ENCODE data around the gene ARHGAP24.
"Not testable (repeated sequence)": the region's sequence is repeated elsewhere in the genome, so short reads cannot be mapped to it uniquely, and the experiment has no call there.

The ARHGAP24 gene

GRCh38 chr4:85784348-85784747 is 309.4 kb downstream of the ARHGAP24 start:
- DNase-seq: no peak

DNA sequence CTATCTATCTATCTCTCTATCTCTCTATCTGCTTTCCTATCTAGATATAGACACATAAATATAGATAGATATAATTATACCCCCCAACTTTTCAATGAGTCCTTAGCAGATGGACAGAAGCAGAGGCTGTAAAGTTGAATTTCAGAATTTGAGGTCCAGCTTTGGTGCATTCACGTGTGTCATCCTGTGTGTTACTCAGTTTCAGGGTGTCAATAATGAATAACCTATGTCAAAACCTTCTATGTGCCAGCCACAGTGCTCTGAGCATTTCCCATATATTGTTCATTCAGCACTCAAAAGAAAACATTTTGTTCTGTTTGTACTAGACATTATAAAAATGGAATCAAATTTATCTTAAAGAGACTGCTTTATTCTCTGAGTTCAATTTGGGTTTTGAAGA is 310.0 kb downstream of the ARHGAP24 start:
- DNase-seq: no peak

DNA sequence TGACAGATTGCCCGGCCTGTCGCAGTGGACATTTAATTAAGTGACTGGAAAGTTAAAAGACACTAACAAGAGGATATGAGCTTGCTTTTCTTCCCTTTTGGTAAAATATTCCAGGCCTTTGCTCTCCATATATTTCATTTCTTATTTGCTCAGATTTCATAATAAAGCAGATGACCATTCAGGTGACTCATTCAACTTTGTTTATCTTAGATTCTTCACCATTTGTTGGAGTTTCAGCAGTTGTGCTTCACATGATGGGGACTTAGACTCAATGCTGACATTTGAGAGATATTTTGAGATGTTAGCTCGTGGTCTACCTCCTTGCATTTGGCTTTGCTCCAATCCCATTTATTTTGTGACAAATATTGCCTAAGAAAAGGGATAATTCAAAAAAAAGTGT is 312.2 kb downstream of the ARHGAP24 start:
- DNase-seq: no peak

DNA sequence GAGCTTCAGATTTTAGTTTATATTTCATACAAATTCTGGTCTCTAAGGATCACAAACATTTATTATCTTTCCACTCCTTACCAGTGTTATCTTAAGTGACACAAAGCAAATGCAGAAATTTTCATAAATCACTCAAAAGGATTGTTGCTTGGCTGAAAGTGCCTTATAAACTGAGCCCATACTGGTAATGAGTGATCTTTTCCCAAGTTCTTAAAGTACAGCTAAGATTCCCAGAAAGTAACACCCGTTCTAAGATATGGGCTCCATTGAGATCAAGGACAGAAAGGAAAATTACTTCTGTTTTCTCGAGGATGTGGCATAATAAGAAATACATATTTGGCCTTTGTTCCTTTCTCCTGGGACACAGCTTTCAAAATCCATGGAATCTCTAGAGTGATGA is 313.7 kb downstream of the ARHGAP24 start:
- DNase-seq: no peak

DNA sequence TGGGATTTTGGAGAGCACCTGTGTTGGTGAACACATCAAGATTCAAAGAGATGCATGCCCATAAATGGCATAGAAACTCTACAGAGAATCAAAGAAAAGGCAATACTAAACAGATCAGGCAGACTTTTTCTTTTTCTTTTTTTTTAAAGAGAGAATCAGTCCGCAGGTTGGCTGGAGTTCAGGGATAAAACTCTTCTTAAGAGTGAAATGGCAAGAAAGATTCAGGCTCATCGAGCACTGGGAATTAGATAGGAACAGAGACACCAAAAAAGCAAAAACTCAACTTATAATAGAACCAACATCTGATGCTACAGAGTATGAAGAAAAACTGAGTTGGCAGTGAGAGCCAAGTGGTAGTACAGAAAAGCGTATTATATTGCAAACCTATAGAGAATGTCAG is 314.3 kb downstream of the ARHGAP24 start:
- DNase-seq: no peak

GRCh38 chr4:85790582-85790981 is 315.6 kb downstream of the ARHGAP24 start:
- no peak for DNase-seq

DNA sequence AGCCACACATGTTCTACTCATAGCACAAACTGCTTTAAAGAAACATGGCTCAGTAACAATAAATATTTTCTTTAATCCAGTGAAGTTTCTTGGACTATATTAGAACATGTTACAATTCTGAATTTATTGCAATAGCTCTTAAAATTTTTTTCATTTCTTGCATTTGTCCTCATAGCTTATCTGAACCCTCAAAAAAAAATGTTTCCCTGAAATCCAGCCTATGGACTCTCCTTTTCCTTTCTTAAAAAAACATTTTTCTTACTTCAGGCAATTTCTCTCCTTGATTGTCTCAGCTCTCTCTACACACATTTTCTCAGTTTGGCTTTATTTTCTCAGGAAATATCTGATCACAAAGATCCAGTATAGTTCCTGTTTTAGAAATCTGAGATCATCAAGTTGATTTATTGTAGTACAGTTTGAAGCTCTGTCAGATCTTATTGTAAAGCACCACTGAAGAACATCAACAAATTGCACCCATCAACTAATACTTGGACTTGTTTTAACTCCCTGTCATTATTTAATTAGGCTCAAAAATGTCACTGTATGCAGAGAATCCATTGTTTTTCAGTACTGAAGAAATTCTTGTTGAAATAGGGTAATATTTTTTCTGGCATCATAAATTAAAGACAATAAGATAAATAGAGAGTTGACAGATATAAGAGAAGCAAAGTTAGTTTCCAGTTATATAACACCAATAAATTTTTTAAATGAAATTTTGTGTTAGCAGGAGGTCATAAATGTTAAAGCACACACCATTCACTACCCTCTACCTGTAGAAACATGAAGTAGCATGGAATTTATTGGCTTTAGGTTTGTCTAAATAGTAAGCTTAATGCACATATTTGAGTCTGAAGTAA is 317.7 kb downstream of the ARHGAP24 start:
- DNase-seq: no peak

DNA sequence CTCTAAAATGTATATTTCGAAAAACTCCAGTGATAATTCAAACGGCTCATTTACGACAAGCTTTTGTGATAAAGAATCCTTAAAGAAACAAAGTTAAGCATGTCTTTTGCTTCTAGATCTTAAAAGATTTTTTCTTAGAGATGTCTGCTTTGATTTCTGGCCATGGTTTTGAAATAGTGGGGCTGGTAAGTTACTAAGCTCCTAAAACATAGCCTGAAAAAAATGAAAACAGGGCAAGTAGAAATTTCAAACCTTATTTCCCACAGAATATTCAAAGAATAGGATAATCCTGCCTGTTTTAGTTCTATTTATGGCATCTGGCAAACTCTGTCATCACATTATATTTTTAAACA is 318.3 kb downstream of the ARHGAP24 start:
- no peak for DNase-seq

DNA sequence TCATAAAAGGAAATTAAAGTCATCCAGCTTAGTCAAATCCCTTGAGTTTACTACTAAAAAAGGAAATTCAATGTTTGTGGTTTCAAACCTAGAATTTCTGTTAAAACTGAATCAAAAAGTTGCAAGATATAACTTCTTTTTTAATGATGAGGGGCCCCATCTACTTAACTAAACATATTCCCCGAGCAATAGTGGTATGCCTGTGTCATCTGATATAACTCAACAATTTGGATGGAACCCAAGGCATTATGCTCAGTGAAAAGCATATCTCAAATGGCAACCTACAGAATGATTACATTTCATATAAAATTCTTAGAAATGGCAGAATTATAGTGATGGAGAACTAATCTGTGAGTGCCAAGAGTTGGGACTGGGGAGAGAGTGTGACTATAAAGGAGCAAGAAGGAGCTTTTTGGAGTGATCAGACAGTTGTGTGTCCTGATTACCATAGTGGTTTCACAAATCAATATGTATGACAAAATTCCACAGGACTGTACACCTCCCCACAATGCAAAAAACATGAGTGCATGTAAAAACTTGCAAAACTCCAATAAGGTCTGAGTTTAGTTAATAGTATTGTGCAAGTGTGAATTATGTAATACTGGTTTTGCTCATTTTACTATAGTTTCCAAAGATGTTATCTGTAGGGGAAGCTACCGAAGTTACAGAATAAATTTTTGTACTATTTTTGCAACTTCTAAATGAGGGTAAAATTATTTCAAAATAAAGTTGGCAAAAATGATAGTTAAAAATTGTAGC is 323.2 kb downstream of the ARHGAP24 start:
- DNase-seq: no peak

- DNase-seq: no peak
Measured at GRCh38 chr4:85803856-85804255, 328.9 kb downstream of the ARHGAP24 start.

DNA sequence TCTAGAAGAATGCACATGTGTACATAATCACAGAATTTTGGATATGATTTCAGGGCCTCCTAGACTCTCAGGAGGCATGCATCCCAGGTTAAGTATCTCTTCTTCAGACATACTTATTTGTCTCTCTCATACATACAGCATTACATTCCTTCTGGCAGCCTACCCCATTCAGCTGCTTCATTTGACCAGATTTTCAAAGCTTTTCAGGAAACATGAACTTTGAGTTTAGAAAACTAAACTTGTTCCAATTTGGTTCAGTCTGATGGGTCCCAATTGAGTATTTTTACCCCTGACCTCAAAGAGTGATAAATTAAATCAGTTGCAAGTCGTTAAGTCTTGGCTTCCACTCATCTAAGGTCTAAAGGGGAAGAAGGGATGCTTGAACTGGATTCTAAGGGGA is 330.9 kb downstream of the ARHGAP24 start:
- no peak for DNase-seq

DNA sequence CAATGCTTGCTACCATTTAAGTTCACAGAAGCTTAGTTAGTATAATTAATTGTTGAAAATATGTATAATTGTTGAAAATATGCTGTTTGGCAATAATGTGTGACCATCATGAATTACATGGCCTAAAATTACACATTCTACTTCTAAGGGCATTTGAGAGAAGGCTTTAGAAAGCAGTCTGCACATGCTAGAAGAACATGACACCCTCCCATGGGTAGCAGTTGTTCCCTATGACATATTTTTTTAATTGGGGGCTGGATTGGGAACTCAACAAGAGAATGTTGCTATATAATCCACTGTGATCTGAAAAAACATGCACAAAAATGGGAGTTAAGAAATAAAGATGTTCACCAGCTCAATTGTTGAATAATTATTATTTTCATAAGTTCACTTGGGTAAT is 331.4 kb downstream of the ARHGAP24 start:
- DNase-seq: no peak

DNA sequence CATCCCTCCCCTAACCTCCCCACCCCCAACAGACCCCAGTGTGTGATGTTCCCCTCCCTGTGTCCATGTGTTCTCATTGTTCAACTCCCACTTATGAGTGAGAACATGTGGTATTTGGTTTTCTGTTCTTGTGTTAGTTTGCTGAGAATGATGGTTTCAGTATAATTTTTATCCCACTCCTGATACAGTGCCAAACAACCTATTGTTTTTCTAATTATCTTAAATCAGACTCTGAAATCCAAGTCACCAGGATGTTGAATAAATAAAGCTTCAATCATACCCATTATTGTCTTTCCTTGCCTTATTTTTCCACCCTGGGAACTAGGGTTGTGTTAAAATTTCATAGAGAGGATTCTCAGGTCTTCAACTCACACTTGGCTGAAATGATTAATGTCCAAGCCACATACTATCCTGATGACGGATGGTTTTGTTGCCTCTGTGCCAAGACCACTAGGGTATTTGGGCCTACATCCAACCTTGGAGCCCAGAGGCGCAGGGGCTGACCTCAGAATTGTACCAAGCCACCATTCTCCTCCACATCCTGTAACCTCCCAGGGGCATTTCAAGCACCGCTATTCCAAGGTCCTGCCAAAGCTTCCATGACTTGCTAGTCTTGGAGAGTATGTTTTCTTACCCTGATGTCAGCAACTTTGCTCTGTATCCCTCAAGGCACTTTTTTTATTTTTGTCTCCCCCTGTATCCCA is 332.4 kb downstream of the ARHGAP24 start:
- no peak for DNase-seq

GRCh38 chr4:85808104-85808503 is 333.2 kb downstream of the ARHGAP24 start:
- no peak for DNase-seq

DNA sequence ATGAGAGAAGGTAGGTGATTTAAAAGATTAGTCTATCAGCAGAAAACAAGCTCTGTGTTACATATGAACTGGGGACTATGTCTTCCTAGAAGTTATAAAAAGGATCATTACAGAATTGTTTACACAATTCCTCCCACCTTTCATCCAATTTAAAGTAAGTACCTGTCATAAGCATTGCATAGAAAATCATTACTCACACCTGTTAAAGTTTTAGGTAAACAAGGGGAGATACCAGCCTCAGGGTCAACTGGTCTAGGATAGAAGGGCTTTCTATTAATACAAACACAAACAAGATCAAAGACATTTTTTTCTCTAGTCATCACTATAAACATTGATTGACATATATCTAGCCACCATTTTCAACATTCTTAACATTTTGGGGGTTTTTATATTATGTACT is 333.9 kb downstream of the ARHGAP24 start:
- DNase-seq: no peak

DNA sequence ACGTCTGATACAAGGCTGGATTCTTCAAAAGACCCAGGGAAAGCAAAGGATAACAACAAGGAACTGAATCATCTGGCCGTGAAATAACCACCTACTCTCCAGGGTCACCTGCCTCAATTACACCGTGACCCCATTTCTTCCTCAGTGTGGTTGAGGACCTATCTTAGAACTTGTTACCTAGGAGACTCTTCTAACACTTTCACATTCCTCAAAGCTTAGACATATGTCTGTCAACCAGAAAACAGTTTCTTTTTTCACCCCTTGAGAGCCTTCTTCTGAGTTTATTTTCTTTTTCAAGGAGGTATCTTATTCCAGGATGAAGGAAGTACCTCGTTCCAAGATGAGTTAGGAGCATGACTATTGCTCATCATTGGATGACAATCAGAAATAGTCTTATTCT is 337.8 kb downstream of the ARHGAP24 start:
- DNase-seq: no peak

GRCh38 chr4:85815796-85816459 is 341.0 kb downstream of the ARHGAP24 start:
- no peak for DNase-seq

DNA sequence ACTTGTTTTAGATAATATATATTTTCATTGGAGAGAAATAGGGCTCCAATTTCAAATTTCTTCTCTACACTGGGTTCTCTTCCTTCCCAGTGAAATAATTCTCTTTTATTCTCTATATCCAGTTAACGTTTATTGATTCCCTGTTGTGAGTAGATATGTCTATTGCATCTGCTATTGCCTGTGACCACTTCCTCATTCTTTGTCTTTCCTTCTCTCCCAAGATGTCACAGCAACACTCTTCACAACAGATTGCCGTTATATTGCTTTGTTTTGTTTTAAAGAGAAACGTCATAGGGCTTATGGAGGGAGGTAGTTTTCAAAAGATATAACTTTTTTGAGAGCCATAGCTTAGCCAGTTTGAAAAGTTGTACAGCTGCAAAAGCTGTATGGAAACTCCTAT is 343.8 kb downstream of the ARHGAP24 start:
- DNase-seq: no peak

GRCh38 chr4:85820101-85820500 is 345.2 kb downstream of the ARHGAP24 start:
- DNase-seq: not testable (repeated sequence)

DNA sequence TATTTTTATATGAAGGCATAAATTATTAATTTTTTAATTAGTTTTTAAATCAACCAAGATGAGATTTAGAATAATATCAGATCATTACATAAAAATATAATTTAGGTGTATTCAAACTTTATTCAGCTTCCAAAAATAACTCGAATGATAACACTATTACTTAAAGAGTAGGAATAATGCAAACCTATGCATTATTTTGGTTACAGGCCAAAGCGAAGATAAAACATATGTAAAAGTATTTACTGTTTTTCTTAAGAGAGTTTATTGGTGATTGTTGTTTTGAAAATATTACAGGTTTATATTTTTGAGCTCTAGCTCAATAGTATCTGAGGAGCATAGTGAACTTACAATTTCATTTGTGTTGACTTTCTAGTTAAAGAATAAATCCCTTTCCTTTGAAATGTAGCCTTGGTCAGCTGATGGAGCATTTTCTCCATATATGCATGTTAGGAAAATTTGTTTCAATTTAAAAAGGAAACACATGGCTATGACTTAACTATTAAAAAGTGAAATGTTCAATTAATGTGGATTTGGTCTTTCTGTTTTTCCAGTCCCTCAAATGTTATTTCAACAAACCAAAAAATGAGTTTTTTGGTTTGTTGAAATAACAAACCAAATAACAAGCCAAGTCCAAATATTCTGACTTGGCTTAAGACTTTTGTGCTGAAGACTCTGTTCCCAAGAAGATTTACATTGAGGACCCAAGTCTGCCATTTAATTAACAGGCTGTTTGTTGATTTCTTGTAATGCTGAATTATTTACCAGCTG is 346.9 kb downstream of the ARHGAP24 start:
- DNase-seq: no peak

- peak; percentile 13 for DNase-seq
Measured at GRCh38 chr4:85823295-85823694, 348.3 kb downstream of the ARHGAP24 start.

- DNase-seq: no peak
Measured at GRCh38 chr4:85824166-85824945, 349.4 kb downstream of the ARHGAP24 start.

Measured in DMS153 (cell line).